Esophagus squamous epithelium (tissue), 4 donors: Measurements from ENCODE around the gene CCDC102B.

Experiments used
- CTCF ChIP-seq, 6 experiments: fragments of 450-650 bp in 4 of 6; fragments of 200-600 bp in 2 of 6; sonication (generic) in 2 of 6; IDR thresholded peaks; one replicate each; pipeline ENCODE4 v1.5.1; 2016 to 2019; ENCODE audit warnings: antibody characterized with exemption in 6 of 6, mild to moderate bottlenecking in 4 of 6, moderate library complexity in 4 of 6
- POLR2A ChIP-seq, 4 donors: fragments of 450-650 bp; IDR thresholded peaks; one replicate each; pipeline ENCODE4 v1.6.1; 2017; ENCODE audit warnings: antibody characterized with exemption in 4 of 4, mild to moderate bottlenecking in 4 of 4, moderate library complexity in 3 of 4

GRCh38 chr18:69071680-69072079 lies 273.8 kb downstream of the CCDC102B start:
- TF ChIP-seq CTCF (IDR thresholded peaks at IDR 0.05): no peak
- no peak for TF ChIP-seq POLR2A (IDR thresholded peaks at IDR 0.05)
